ENCODE results near the gene IGSF21.

Gene IGSF21

GRCh38 chr1:18290740-18291412 is 183.3 kb downstream of the IGSF21 start:
- TF ChIP-seq CTCF (IDR thresholded peaks at IDR 0.05; ENCODE audit: insufficient read depth, low read depth, low read length, missing control alignments) = no peak
- DNase-seq (ENCODE audit: low read depth) = no peak
- no peak overlapping the region for H3K4me3 ChIP-seq (ENCODE audit: low read depth, low read length)

- TF ChIP-seq CTCF (IDR thresholded peaks at IDR 0.05; ENCODE audit: insufficient read depth, low read depth, low read length, missing control alignments) = no peak
- no peak overlapping the region for H3K4me3 ChIP-seq (ENCODE audit: low read depth, low read length)
- no peak for DNase-seq (ENCODE audit: low read depth)
Measured at GRCh38 chr1:18292531-18292930, 184.9 kb downstream of the IGSF21 start.

- no peak for DNase-seq (ENCODE audit: low read depth)
- no peak for TF ChIP-seq CTCF (IDR thresholded peaks at IDR 0.05; ENCODE audit: insufficient read depth, low read depth, low read length, missing control alignments)
- no peak overlapping the region for H3K4me3 ChIP-seq (ENCODE audit: low read depth, low read length)
Measured at GRCh38 chr1:18293291-18293690, 185.7 kb downstream of the IGSF21 start.

GRCh38 chr1:18294437-18295176 is 187.0 kb downstream of the IGSF21 start:
- TF ChIP-seq CTCF (IDR thresholded peaks at IDR 0.05; ENCODE audit: insufficient read depth, low read depth, low read length, missing control alignments) = no peak
- DNase-seq (ENCODE audit: low read depth) = no peak
- no peak overlapping the region for H3K4me3 ChIP-seq (ENCODE audit: low read depth, low read length)

- no peak for DNase-seq (ENCODE audit: low read depth)
- H3K4me3 ChIP-seq (ENCODE audit: low read depth, low read length) = no peak overlapping the region
- TF ChIP-seq CTCF (IDR thresholded peaks at IDR 0.05; ENCODE audit: insufficient read depth, low read depth, low read length, missing control alignments) = no peak
Measured at GRCh38 chr1:18297896-18298648, 190.5 kb downstream of the IGSF21 start.

GRCh38 chr1:18299441-18300338 is 192.1 kb downstream of the IGSF21 start:
- TF ChIP-seq CTCF (IDR thresholded peaks at IDR 0.05; ENCODE audit: insufficient read depth, low read depth, low read length, missing control alignments) = peak; percentile 79
- H3K4me3 ChIP-seq (ENCODE audit: low read depth, low read length) = no peak overlapping the region
- DNase-seq (ENCODE audit: low read depth) = peak; percentile 50

Data from GM12865 (cell line).